Occipital lobe (tissue), 2 donors: ENCODE data around the gene TSPAN7. TPM values are rescaled to one million over a fixed set of nuclear protein-coding genes. Genes with fewer than 3 reads are reported as not detected.

ENCODE experiments used
- DNase-seq: peaks from one replicate; lab custom pipeline; 2025; lab: John Stamatoyannopoulos, UW
- total RNA-seq: library from RNA; depleted of rRNA; stranded (reverse); fragments of >200 nt; gene quantifications from one replicate; pipeline ENCODE4 v1.2.3, GENCODE V29; 2014

The TSPAN7 gene
- total RNA-seq, 1 donor from 2014 or later = 47.1 TPM

DNA sequence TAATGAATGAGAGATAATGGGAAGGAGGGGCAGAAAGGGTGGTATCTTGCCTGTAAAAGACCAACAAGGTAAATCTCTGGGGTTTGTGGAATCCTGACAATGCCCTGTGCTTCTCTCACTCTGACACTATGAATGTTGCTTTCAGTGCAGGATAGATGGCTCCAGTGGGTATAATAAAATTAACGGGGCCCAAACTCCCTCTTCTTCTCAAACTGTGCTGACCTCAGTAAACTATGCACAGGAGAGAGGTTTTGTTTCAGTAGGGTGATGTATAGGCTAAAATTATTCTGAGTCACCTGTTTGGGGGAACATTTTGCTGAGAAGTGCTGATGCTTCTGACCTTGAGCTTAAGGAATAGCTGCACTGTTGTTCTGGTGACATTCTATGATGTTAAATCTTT lies 82.6 kb downstream of the TSPAN7 start:
- no peak for DNase-seq

DNA sequence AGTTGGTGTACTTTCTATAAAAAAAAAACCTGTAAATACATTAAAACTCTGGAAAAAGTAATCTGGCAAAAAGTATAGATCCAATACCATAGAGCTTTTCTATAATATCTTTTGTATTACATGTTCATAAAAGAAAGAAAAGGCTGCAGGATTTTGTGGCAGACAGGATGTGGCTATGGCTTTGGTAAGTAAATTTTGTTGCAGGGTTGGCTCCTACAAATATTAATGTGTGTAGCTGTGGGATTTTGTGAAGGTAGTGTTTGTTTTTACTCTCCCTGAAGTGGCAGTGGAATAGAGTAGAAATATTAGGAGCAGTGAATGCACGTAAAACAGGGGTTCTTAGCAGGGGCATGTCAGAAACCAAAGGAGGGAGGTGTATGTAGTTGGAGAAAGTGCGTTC lies 84.8 kb downstream of the TSPAN7 start:
- DNase-seq = no peak

DNA sequence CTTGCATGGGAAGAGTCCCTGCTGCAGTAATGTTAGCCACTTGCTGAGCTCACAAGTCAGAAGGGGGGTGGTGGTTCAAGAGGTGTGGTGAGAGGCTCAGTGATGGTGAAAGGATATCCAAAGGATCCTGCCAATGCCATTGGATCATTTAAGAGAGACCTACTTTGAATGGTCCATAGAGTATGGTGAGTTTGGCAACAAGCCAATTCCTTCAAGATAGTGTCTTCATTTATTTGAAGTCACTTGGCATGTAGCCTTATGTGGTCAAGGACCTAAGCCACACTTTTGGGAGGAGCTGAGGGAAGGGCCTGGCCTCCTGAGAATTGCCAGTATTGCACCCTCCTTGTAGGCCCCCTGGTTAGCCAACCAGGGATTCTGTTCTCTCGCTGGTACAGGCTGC lies 87.9 kb downstream of the TSPAN7 start:
- no peak for DNase-seq

DNA sequence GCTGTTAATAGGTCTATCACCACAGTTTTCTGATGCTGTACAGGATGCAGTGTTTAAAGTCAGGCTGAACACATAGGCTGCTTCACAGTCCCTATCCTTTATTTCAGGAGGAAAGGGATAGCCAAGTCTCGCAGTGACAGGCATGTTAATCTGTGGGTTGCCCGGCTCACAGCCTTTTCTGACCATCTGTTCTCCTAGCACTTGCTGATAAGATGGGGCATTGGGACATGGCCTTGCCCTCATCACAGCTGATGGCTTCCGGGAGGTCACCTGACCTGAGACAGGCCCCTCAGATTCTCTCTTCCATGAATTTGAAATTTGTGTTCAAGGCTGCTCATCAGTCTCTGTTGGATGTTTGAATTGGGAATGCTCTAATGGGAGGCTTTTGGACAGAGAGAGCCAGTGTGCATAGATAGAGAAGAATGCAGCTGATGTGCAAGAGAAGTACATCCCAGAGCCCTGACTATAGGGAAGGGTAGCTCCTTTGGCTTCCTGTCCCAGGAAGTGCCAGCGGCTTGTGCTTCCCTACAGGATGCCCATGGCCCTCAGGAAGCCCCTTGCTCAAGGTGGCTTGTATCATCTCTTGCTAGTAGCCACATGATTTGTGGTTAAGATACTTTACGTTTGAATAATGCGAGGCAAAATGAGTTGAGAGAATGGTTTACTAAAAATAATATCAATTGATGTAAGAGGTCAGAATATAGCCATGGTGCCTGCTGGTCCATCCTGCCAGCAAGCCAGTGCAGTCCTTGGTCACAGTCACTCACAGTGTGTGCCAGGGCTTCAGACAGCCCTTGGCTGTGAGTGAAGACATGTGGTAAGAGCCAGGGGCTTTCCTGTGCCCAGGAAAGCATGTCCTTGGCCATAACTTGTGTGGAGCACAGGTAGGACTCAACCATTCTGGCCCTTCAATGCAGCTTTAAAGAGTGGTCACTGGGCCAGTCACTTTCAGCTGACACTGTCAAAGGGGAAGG lies 88.6 kb downstream of the TSPAN7 start:
- no peak for DNase-seq

DNA sequence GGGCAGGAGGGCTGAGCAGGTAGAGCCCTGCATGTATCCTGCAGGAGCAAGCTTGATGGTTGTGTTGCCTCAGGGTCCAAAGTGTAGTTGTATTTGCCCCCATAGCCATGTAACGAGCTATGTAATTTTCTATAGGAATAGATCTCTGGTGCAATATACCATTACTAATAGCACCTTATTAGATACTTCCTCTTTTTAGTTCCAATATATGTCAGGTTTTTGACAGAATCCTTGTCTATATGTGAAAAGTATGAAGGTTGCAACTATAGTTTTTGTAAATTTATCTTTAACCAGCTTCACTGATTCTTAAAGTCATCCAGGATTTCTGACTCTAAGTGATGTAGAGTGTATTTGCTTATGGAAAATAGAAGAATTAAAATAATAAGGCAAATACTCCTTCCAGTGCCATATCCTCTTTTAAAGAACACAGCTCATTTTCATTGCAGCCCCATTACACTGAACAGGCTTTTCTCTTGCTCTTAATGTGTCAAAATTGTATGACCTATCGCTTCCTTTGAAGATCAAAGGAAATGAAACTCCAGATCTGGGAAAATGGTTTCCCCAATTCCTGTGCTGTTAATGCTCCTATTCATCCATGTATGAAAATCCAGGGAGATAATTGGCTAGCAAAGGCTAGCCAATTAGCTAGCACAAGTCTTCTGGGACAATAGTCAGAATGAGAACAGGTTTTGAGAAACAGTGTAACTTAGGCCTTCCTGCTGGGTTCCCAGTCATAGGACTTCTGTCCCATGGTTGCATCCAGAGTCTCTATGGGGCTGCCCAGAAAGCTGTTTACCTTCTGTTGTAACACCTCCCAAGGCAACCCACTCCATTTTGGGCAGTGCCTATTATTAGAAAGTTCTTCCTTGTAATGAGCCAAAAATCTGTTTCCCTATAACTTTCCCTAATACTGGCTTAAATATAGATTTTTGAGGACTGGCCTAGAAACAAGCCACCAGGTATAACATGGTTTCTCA lies 90.6 kb downstream of the TSPAN7 start:
- no peak for DNase-seq

DNA sequence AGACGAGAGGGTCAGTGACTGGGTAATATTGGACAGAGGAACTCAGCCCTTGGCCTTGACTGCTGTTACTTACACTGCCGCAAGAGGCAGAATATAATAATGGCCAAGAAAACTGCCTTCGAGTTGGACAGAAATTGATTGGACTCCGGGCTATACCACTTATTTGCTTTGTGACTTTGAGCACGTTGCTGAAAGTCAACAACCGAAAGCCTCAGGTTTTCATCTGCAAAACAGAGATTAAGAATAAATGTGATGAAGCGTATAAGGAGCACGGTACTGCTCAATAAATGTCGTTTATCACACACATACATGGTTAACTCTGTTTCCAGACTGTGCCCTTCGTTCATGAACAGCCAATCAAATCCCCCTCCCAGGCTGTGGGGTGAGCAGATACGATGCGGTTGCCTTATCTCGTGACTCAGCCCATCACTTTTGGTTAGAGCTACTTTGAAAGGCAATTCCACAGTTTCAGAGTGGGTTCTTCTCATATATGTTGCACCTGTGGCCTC lies 91.6 kb downstream of the TSPAN7 start:
- no peak for DNase-seq

DNA sequence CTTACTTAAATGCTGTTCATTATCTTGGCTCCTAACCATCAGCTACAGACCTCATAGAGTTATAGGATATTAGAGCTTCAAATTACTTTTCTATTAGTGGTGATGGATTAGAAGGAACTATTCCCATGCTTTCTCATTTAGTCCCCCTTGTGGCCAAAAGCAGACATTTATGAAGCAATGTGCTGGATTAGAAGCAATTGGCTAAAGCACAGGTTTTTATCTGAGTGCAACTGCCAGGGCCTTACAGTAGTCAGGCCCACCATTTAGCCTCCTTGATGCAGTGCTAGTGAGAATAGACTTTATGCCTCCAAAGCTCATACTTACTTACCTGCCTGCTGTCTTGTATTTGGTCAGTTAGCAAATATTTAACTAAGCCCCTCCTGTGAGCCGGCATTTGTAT lies 93.0 kb downstream of the TSPAN7 start:
- DNase-seq = no peak

DNA sequence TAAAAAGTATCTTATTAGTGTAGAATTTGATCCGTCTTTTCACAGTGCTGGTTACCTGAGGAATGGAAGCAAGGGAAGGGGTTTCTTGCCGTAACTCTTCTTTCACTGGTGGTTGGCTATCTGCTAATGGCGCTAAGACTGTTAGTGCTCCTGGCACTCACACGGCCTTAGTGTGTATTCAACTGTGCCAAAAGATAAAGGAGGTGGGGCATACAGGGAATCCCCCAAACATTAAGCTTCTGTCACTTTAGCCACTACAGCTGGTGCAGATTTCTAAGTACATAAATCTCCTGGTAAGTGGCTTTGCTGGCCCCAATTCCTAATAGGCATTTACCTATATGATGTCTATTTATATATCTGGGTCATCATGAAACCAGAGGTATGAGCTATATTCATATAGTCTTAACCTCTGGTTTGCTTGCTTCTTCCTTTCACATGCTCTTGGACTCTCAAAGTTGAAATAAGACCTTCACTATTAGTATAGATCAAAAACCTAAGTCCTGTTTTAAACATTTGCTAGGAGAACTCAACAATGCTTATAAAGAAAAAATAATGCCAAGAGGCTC lies 95.1 kb downstream of the TSPAN7 start:
- no peak for DNase-seq

DNA sequence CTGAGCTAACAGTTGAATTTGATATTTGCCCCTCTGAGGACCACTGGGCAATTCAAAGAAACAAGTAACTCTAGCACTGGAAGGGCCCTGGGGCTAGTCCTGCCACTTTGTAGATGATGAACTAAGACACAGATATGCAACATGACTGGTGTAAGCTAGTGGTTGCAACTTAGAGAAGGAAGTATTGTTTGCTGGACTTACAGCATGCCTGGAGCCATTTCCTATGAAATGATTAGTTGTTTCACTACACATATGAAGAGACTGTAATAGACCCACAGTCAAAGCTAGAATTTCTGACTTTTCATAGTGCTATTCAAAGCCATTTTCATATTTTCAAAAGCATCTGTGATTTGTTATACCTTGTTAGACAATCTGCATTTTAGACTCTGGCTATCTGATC lies 96.2 kb downstream of the TSPAN7 start:
- no peak for DNase-seq

DNA sequence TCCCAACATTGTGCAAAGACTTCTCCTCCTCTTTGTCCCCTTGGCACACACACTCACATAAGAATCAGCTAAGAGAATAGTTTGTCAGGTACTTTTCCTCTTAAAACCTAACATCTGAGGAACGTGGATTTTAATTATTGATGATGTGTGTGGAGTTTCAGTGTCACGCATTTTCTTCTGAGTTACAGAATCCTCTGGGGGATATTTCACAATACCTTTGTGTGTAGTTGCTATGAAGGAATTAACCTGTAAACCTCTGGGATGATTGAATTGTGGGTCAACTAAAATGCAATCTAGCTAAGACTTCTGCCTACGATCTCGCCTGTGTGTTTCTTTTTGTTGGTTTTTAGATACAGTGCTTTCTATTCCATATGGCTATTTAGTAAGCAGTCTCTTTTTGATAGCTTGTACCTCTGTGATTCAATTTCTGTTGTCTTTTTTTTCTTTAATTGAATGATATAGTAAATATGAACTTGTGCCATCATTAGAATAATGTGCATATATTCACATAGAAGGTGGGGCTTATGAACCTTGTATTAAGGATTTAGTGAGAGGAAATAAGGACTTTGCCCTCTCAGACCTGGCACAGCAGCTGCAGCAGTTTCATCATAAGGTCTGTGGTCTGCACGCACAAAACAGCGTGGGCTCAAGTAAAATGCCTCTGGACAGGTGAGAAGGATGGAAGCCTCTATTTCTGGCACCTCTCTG lies 99.2 kb downstream of the TSPAN7 start:
- no peak for DNase-seq

DNA sequence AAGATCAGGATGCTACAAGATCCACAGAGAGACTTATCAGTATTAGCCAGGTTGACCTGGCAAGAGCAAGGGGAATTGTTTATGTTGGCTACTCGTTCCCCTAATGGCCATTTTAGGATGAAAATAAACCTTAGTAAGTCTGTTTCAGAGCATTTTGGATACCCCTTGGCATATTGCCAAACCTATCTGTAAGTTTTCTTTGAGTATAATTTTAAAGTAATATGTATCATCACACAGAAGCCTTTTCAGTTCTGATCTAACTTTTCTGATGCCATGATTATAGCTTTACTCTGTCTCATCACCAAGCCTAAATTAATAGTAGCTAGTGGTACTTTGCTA lies 99.7 kb downstream of the TSPAN7 start:
- DNase-seq = no peak

DNA sequence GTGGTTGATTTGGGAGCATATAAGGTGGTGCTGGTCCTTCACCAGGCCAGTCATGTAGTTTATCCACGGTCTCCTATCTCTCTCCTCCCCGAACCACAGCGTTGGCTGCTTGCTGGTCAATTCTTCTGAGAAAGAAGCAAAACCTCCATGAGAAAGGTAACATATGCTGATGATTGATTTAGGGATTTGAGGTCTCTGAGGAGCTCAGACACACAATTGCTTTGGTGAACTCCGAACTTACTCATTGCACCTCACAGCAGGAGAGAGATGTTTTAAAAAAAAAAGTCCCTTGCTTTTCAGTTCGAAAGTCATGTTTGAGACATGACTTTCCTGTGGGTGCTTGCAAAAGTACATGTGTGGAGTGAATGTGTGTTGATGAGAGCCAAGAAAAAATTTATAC lies 100.2 kb downstream of the TSPAN7 start:
- no peak for DNase-seq

DNA sequence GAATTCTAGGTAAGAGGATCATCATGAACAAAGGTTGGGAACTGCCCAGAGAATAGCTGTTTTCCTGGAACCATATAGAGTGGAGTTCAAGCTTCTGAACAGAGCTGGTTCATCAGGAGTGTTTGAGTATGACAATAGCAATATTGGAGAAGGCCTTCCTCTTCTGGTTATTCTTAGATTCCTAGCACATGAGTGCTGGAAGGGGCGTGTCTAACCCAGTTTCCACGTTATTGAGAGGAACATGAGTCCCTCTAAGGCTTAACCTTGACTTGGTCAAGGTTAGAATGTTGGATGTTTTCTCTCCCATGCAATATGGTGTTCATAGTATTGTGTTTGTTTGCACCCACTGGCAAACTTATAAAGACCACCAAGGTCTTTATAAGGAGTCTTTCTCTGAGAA lies 101.3 kb downstream of the TSPAN7 start:
- DNase-seq = no peak

DNA sequence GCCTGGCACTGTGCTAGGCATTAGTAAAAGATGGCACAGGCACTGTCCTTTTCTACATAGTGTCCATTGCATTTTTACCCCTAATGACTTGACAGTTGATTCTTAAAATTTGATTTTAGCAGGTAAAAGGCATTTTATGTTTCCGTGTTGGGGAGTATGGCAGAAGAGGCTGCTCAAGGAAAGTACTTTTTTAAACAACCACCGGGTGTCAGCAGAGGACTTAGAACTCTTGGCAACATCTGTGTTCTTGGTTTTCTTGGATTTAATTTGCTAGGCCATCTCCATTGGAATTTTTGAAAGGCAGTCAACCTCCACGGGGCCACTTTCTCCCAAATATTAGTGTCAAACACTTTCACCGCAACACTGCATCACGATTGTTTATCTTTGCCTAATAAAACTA lies 102.9 kb downstream of the TSPAN7 start:
- no peak for DNase-seq

DNA sequence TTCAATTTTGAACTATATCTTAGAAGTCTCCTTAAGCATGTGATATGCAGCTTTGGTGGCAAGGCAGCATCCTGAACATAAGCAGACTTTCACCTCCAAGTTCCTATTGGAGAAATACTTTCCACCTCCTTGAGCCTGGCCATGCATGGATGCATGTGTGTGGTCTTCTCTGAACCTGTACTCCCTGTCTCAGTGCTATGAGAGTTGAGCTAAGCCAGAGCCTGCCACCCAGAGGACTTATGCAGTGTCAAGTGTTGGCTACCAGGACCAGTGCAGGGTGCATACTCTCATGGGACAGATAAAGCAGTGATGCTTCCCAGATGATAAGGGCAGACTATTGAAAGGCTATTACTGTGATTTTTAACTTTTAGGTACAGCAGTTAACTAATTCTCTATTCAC lies 105.6 kb downstream of the TSPAN7 start:
- DNase-seq = no peak

DNA sequence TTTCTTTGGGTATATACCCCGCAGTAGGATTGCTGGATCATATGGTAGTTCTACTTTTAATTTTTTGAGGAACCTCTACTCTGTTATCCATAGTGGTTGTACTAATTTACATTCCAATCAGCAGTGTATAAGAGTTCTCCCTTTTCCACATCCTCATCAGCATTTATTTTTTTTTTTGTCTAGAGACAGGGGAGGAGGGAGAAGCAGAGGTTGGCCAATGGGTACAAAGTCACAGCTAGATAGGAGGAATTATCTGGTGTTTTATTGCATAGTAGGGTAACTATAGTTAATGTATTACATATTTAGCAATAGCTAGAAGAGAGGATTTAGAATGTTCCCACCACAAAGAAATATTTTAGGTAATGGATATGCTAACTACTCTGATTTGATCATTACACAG lies 107.4 kb downstream of the TSPAN7 start:
- DNase-seq = no peak

DNA sequence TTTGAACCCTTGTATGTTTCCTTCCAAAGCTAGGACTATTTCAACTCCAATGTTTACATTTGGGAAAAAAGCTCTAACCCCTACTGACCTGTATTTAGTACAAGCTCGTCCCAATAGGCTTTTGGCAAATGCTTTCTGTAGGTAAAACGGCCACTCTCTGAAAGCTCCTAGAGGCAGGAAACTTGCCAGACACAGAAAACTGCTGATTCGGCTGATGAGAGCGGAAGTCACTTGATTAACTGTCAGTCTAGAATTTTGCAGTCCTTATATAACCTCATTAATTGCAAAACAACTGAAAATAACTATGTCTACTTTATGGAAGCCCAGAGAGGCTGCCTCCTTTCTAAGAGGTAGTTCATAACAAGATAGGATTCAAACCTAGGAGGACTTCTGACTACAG lies 108.1 kb downstream of the TSPAN7 start:
- DNase-seq = no peak

DNA sequence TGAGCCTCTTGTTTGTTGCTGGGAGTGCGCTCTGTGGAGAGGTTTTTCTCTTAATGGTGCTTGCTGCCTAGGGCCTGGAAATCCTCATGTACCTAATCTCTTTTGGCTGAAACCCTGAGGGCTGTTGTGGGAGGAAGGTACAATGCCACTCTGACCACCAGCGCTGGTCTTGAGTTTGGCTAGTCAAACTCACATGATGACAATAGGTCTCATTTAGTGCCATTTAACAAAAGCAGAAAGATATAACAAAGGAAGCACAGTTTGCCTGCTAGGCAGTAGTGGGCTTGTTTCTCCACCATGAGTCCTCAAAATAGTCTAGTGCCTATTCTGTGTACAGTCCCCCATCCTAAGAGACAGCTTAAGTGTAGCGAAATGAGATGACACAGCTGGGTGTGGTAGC lies 111.3 kb downstream of the TSPAN7 start:
- no peak for DNase-seq

DNA sequence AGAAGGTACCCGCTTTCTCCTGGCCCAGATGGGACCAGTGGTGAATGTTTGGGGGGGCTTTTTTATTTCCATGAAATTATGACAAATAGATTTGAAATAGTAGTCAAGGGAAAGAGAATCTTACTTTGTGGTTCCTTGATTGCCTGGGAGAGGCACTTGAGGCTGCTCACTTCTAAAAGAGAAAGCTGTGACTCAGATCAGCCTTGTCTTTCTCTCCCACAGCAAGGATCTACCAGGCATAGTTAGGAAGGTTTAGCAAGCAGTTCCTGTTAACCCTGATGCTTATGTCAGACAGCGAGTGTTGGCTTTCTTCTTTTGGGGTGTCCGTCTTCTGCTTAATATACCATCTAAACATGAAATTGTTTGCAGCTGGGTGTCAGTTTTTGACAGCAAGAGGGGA lies 114.5 kb downstream of the TSPAN7 start:
- no peak for DNase-seq

DNA sequence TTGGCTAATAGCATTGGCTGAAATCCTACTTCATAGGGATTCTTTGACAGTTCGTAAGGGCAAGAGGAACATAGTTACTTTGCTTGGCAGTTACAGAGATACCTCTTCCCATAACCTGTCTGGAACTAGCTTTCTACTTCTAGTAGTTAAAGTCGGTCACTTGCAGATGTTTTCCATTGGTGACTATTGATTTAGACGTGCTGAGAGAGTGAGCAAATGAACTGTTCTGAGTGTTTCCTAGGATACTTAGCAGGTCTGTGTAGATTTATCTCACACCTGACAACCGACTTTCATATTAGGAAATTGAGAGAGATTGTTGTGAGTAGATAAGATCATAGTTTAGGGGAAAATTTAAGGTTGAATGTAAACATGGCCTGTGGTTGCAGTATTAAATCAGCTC lies 116.8 kb downstream of the TSPAN7 start:
- DNase-seq = no peak

DNA sequence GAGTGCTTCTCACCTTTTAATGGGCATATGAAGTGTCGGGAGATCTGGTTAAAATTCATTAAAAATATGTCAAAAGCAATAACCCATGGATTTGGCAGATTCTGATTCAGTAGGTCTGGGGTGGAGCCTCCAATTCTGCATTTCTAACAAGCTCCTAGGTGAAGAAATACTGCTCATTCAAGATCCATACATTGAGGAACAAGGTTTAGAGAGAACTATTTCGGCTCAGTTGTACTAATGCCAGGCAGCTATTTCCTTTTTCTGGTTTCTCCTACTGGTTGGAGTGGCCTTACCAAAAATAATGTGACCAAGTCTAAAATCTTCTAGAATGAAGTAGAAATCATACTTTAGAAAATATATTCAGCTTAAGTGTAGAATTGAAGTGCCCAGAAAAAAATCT lies 117.5 kb downstream of the TSPAN7 start:
- DNase-seq = no peak
